Fibroblast of the aortic adventitia (primary cell): ENCODE data around the gene FAM3C. TPM values are rescaled to one million over a fixed set of nuclear protein-coding genes. Genes with fewer than 3 reads are reported as not detected.
"Not testable (repeated sequence)": the region's sequence is repeated elsewhere in the genome, so short reads cannot be mapped to it uniquely, and the experiment has no call there.

ENCODE experiments used
- DNase-seq: peaks from one replicate; pipeline ENCODE4 v3.0.0-alpha.2; 2010; ENCODE audit warnings: low read depth
- H3K4me3 ChIP-seq: 2 replicates; pipeline ENCODE4 v1.5.1; 2011; ENCODE audit warnings: low read depth, mild to moderate bottlenecking, control low read depth, low read length, moderate library complexity
- total RNA-seq: library from RNA; depleted of rRNA; stranded (reverse); fragments of >200 nt; gene quantifications from 2 replicates; pipeline ENCODE4 v1.2.3, GENCODE V29; 2012; ENCODE audit warnings: low replicate concordance
- TF ChIP-seq, protein P1 (sequence below): IDR thresholded peaks from 2 replicates; pipeline ENCODE4 v1.5.1; 2011; ENCODE audit warnings: mild to moderate bottlenecking, low read length, control low read depth, inconsistent platforms; ENCODE audit not compliant: insufficient read depth

The FAM3C gene
- total RNA-seq, 1 donor = 119 TPM

GRCh38 chr7:121436136-121436535 is 40.0 kb upstream of the FAM3C start:
- no peak overlapping the region for H3K4me3 ChIP-seq
- TF ChIP-seq, protein P1, sequence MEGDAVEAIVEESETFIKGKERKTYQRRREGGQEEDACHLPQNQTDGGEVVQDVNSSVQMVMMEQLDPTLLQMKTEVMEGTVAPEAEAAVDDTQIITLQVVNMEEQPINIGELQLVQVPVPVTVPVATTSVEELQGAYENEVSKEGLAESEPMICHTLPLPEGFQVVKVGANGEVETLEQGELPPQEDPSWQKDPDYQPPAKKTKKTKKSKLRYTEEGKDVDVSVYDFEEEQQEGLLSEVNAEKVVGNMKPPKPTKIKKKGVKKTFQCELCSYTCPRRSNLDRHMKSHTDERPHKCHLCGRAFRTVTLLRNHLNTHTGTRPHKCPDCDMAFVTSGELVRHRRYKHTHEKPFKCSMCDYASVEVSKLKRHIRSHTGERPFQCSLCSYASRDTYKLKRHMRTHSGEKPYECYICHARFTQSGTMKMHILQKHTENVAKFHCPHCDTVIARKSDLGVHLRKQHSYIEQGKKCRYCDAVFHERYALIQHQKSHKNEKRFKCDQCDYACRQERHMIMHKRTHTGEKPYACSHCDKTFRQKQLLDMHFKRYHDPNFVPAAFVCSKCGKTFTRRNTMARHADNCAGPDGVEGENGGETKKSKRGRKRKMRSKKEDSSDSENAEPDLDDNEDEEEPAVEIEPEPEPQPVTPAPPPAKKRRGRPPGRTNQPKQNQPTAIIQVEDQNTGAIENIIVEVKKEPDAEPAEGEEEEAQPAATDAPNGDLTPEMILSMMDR = no peak
- DNase-seq = no peak

- H3K4me3 ChIP-seq = no peak overlapping the region
- TF ChIP-seq, protein P1 = no peak
- DNase-seq = no peak
Observed at GRCh38 chr7:121433775-121434174, 37.7 kb upstream of the FAM3C start.

- not testable (repeated sequence) for H3K4me3 ChIP-seq, DNase-seq
Observed at GRCh38 chr7:121432486-121432885, 36.4 kb upstream of the FAM3C start.

DNA sequence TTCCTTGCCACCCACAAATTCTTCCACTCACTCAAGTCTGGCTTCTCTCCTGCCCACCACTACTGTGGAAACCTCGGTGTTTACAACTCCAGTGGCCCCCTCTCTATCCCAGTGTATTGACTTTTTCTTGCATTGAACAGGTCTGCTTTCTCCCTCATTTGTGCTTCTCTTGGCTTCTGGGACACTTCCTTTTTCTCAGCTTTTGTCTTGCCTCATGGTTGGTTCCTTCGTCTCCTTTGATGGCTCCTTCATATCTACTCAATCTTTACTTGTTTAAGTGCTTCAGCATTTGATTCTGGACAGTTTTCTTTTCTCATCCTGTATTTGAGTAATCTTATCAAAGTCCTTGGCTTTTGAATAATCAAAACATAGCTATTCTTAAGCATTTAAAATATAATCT is 35.9 kb upstream of the FAM3C start:
- no peak overlapping the region for H3K4me3 ChIP-seq
- TF ChIP-seq, protein P1 = no peak
- DNase-seq = no peak

DNA sequence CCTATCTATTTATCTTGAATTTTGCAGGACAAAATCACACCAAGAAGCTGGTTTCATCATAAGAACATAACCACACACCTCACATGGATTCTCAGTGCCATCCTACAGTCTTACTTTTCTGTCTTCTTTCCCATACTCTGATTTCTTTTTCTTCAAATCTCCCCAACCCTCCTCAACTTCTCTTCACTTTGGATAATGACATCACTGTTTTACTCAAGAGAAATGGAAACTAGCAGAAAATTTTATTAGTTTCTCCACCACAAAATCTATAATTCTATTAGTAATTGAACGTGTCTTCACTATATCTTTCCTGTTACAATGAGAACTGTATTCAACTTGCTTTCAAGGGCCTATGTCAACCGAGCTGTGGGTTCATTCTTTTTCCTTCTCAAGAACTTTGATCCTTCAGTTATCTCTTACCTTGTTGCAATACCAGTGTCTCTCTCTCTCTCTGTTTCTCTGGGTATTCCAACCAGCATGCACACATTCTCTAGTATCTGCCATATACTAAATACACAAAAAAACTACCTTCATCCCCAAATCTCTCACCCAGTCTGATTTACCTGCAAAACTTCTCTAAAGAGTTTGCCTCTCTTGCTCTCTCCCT is 35.4 kb upstream of the FAM3C start:
- no peak for DNase-seq
- TF ChIP-seq, protein P1 = no peak
- H3K4me3 ChIP-seq = no peak overlapping the region

DNA sequence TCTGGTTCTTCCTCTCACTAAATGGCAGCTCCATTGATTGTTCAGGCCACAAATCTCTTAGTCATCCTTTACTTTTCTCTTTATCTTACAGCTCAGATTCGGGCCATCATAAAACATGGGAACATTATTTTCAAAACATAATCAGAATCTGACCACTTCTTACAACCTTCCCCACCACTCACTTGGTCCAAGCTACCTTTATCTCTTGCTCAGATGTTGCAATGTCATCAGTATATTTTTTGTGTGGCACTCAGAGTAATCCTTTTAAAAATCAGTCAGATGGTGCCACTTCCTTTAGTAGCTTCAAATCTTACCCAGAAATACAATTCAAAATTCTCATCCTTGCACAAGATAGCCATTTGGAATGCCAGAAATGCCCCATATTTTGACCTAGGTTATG is 34.5 kb upstream of the FAM3C start:
- TF ChIP-seq, protein P1 = no peak
- no peak overlapping the region for H3K4me3 ChIP-seq
- DNase-seq = no peak

- no peak overlapping the region for H3K4me3 ChIP-seq
- DNase-seq = no peak
- TF ChIP-seq, protein P1 = no peak
Observed at GRCh38 chr7:121429798-121430197, 33.7 kb upstream of the FAM3C start.
